Naive thymus-derived CD8-positive, alpha-beta T cell (primary cell): Measurements from ENCODE around the gene RNF213. TPM values are rescaled to one million over a fixed set of nuclear protein-coding genes. Genes with fewer than 3 reads are reported as not detected.
"Not testable (repeated sequence)": the region's sequence is repeated elsewhere in the genome, so short reads cannot be mapped to it uniquely, and the experiment has no call there.

Experiments
- ATAC-seq, 2 donors: fragments of 150-1000 bp; cut with Tn5 transposase in 1 of 2; sonication (Bioruptor Pico), chemical (Tn5 transposase) in 1 of 2; 1 replicate in 1 of 2; 2 replicates in 1 of 2; pipeline ENCODE4 v1.10.0; 2021; ENCODE audit warnings: mild to moderate bottlenecking in 2 of 2, moderate library complexity in 2 of 2
- POLR2A ChIA-PET: fragments of 350-600 bp; sonication (Branson Sonifier 250); formaldehyde crosslinking; loops from one replicate; lab custom pipeline; 2021; ENCODE audit warnings: antibody characterized with exemption; lab: Charles Lee
- DNase-seq, 10 donors: peaks; one replicate each; pipeline versions ENCODE4 v3.0.0 to v3.0.0-alpha.2; 2020 to 2022
- H3K27ac Mint-ChIP-seq, 10 donors: one replicate each; pipeline ENCODE4 v1.8.0; 2020 to 2022; ENCODE audit warnings: mild to moderate bottlenecking in 10 of 10, mixed read lengths in 10 of 10, moderate library complexity in 4 of 10, inconsistent platforms in 1 of 10
- H3K27me3 Mint-ChIP-seq, 5 donors: one replicate each; pipeline ENCODE4 v1.8.0; 2021 to 2022; ENCODE audit warnings: mixed read lengths in 5 of 5
- H3K36me3 Mint-ChIP-seq, 3 donors: one replicate each; pipeline ENCODE4 v1.8.0; 2020 to 2022; ENCODE audit warnings: mixed read lengths in 3 of 3, mild to moderate bottlenecking in 2 of 3, inconsistent platforms in 1 of 3
- H3K4me1 Mint-ChIP-seq, 4 donors: one replicate each; pipeline ENCODE4 v1.8.0; 2021 to 2022; ENCODE audit warnings: mixed read lengths in 4 of 4
- H3K4me3 Mint-ChIP-seq, 10 donors: one replicate each; pipeline ENCODE4 v1.8.0; 2020 to 2022; ENCODE audit warnings: mild to moderate bottlenecking in 10 of 10, mixed read lengths in 10 of 10, moderate library complexity in 6 of 10, inconsistent platforms in 1 of 10
- H3K9me3 Mint-ChIP-seq, 9 donors: one replicate each; pipeline ENCODE4 v1.8.0; 2020 to 2022; ENCODE audit warnings: mixed read lengths in 9 of 9, mild to moderate bottlenecking in 3 of 9, inconsistent platforms in 1 of 9, moderate library complexity in 1 of 9
- polyA plus RNA-seq, 3 donors: library from polyadenylated mRNA; unstranded; fragments of 300-500 nt; fragmentation: Illumina TruSeq; gene quantifications; one replicate each; pipeline ENCODE4 v1.2.3, GENCODE V29; 2021
- total RNA-seq, 8 experiments: library from RNA in 2 of 8; stranded (reverse) in 2 of 8; gene quantifications; one replicate each; pipeline ENCODE4 v1.2.3 and lab custom pipeline; 2021 to 2026

Gene RNF213
- total and polyA plus RNA-seq, 5 experiments from 2014 or later, result 27.1 to 328 (median 52.2) TPM

DNA sequence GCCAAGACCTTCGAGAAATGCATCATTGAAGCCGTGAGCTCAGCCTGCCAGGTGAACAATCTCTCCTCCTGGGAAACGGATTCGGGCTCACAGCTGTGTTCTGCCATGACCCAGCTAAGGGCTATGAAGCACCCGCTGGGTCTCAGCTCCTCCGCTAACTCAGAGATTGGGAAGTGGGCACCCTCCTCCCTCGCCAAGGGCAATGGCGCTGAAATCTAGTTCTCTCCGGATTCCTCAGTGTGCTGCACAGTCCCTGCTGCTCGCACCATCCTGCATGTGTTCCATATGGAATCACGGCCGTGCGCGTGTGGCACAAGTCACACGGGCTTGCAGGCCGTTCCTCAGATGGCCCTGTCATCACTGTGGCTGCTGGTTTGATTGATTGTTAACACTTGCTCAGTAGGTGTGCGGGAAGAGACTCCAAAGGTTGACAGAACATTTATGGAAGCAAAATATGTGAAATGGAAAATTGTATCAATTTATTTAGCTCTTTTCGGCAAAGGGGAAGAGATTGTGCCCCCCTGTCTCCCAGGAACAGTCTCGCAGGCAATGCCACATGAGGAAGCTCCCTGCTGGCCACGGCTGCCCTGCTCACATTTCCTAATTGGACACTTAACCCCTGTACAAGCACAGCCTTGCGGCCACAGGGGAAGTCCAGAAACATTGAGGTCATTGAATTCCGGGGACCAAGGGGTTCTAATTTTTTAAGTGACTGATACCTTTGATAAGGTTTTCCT, 58.8 kb downstream of the RNF213 start:
- POLR2A ChIA-PET, result no interaction called here
- no peak for DNase-seq
- Mint-ChIP-seq H3K4me3 (no peak overlapping the region), H3K4me1 (peaks cover 0 to 9% (median 6%) of the 10 kb centered on the region in 4 donors), H3K36me3 (peaks cover 29 to 86% (median 71%) of the 10 kb centered on the region in 3 donors), H3K9me3 (peaks cover 0 to 16% (median 9%) of the 10 kb centered on the region in 9 donors), H3K27ac (peak overlapping the region in 2 of 10 donors; percentile 7 to 14), H3K27me3 (no peaks in the 10 kb centered on the region)
- ATAC-seq, result no peak

GRCh38 chr17:80319999-80320344, 59.3 kb downstream of the RNF213 start:
- peak overlapping the region in 1 of 10 donors; percentile 14 for H3K27ac Mint-ChIP-seq

DNA sequence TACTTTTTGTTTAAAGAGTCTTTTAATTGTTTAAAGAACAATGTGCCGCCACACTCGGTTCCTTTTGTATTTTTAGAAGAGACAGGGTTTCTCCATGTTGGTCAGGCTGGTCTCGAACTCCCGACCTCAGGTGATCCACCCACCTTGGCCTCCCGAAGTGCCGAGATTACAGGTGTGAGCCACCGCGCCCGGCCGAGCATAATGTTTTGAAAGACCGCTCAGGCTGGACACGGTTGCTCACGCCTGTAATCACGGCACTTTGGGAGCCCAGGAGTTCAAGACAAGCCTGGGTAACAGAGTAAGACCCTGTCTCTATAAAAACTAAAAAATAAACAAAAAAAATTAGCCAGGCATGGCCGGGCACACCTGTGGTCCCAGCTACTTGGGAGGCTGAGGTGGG, 59.8 kb downstream of the RNF213 start:
- H3K36me3 Mint-ChIP-seq, result peaks cover 34 to 97% (median 71%) of the 10 kb centered on the region in 3 donors
- POLR2A ChIA-PET, result interaction anchor here (1.2 kb wide), 1 partner anchor 56 kb away, joined by 3 read pairs; no protein-coding TSS in a partner anchor
- ATAC-seq, result no peak
- H3K27me3 Mint-ChIP-seq, result no peaks in the 10 kb centered on the region
- peaks cover 0 to 16% (median 9%) of the 10 kb centered on the region in 9 donors for H3K9me3 Mint-ChIP-seq
- no peak overlapping the region for H3K27ac Mint-ChIP-seq
- peaks cover 3 to 17% (median 6%) of the 10 kb centered on the region in 4 donors for H3K4me1 Mint-ChIP-seq
- no peak overlapping the region for H3K4me3 Mint-ChIP-seq
- no peak for DNase-seq

More at GRCh38 chr17:80319999-80320344, 59.3 kb downstream of the RNF213 start:
- ATAC-seq, result no peak
- peaks cover under 1 to 12% (median 6%) of the 10 kb centered on the region in 4 donors for H3K4me1 Mint-ChIP-seq
- DNase-seq, result no peak
- peaks cover 0 to 16% (median 9%) of the 10 kb centered on the region in 9 donors for H3K9me3 Mint-ChIP-seq
- H3K4me3 Mint-ChIP-seq, result no peak overlapping the region
- POLR2A ChIA-PET, result interaction anchor here (1.2 kb wide), 1 partner anchor 55 kb away, joined by 3 read pairs; no protein-coding TSS in a partner anchor
- peaks cover 31 to 92% (median 71%) of the 10 kb centered on the region in 3 donors for H3K36me3 Mint-ChIP-seq
- H3K27me3 Mint-ChIP-seq, result no peaks in the 10 kb centered on the region

DNA sequence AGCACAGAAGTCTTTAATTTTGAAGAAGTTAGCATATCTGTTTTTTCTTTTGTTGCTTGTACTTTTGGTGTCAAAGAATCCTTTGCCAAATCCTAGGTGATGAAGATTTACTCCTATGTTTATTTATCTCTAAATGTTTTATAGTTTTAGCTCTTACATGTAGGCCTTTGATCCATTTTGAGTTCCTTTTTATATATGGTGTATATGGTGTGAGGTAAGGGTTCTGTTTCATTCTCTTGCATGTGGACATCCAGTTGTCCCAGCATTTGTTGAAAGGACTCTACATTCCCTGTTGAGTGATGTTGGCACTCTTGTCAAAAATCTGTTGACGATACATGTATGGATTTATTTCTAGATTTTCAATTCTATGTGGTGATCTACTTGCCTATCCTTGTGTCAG, 62.2 kb downstream of the RNF213 start:
- POLR2A ChIA-PET, result no interaction called here
- no peaks in the 10 kb centered on the region for H3K27me3 Mint-ChIP-seq
- peaks cover 26 to 97% (median 68%) of the 10 kb centered on the region in 3 donors for H3K36me3 Mint-ChIP-seq
- H3K4me1 Mint-ChIP-seq, result peaks cover 0 to 10% (median 1%) of the 10 kb centered on the region in 4 donors
- ATAC-seq (no peak), DNase-seq (no peak)
- peaks cover 0 to 16% (median 9%) of the 10 kb centered on the region in 9 donors for H3K9me3 Mint-ChIP-seq
- H3K4me3 Mint-ChIP-seq, result no peak overlapping the region
- H3K27ac Mint-ChIP-seq, result peak overlapping the region in 4 of 10 donors; percentile 7 to 69 (median 62)

GRCh38 chr17:80323982-80324381, 63.3 kb downstream of the RNF213 start:
- POLR2A ChIA-PET, result no interaction called here
- H3K4me1 Mint-ChIP-seq, result peaks cover 0 to 10% (median 3%) of the 10 kb centered on the region in 4 donors
- H3K27ac Mint-ChIP-seq, result peak overlapping the region in 3 of 10 donors; percentile 21 to 63 (median 34)
- H3K9me3 Mint-ChIP-seq, result peaks cover 0 to 16% (median 9%) of the 10 kb centered on the region in 9 donors
- no peak for ATAC-seq
- no peak for DNase-seq
- no peaks in the 10 kb centered on the region for H3K27me3 Mint-ChIP-seq
- no peak overlapping the region for H3K4me3 Mint-ChIP-seq
- peaks cover 26 to 98% (median 69%) of the 10 kb centered on the region in 3 donors for H3K36me3 Mint-ChIP-seq

GRCh38 chr17:80327518-80327917, 66.9 kb downstream of the RNF213 start:
- POLR2A ChIA-PET, result interaction anchor here (0.6 to 1.1 kb wide), 3 partner anchors 21 to 770 kb away, joined by 3 to 4 read pairs (median 3); no protein-coding TSS in a partner anchor
- H3K27me3 Mint-ChIP-seq, result no peaks in the 10 kb centered on the region
- no peak for ATAC-seq
- peaks cover 3 to 15% (median 5%) of the 10 kb centered on the region in 4 donors for H3K4me1 Mint-ChIP-seq
- DNase-seq, result no peak
- peaks cover 0 to 10% (median 7%) of the 10 kb centered on the region in 9 donors for H3K9me3 Mint-ChIP-seq
- peak overlapping the region in 4 of 10 donors; percentile 25 to 58 (median 33) for H3K27ac Mint-ChIP-seq
- H3K36me3 Mint-ChIP-seq, result peaks cover 14 to 98% (median 51%) of the 10 kb centered on the region in 3 donors
- H3K4me3 Mint-ChIP-seq, result no peak overlapping the region

DNA sequence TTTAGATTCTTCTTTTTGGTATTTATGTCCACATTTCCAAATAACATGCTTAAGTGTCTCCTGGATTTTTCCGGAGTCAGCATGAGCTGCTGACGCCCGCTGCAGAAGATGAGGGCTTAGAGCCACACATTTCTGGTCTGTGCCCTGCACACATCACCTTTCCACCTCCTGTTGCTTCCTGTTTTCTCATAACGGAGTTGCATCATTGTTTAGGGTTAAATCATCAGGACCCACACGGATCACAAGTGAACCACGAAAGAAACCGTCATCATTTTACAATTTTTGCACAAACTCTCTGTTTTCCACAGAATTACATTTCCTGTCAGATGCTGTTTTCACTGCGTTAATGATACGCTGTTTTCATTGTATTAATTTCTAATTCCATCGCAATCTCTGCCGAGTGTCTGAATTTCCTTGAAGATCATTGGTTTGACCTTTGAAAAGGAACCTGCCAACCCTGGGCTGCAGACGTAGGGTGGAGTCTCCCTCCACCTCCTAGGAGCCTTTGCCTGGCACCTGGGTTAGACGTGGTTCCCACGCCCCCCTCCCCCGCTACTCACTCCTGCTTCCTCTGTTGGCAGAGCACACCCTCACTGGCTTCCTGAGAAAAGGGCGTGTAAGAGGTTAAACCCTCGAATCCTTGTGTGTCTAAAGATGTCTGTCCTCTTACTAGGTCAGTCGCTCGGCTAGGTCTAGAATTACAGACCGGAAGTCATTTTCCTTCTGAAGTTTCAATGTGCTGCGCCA, 68.2 kb downstream of the RNF213 start:
- POLR2A ChIA-PET, result no interaction called here

GRCh38 chr17:80329421-80329820, 68.8 kb downstream of the RNF213 start:
- H3K4me3 Mint-ChIP-seq, ATAC-seq, H3K27me3 Mint-ChIP-seq, DNase-seq, POLR2A ChIA-PET, H3K9me3 Mint-ChIP-seq: not testable (repeated sequence)
- Mint-ChIP-seq H3K36me3 (peaks cover 5 to 98% (median 43%) of the 10 kb centered on the region in 3 donors), H3K27ac (peak overlapping the region in 3 of 10 donors; percentile 42 to 61 (median 59)), H3K4me1 (peaks cover 3 to 15% (median 5%) of the 10 kb centered on the region in 4 donors)

More for the DNA sequence above, 68.2 kb downstream of the RNF213 start:
- Mint-ChIP-seq H3K4me1 (peaks cover 3 to 15% (median 5%) of the 10 kb centered on the region in 4 donors), H3K27ac (peak overlapping the region in 6 of 10 donors; percentile 29 to 91 (median 52)), H3K27me3 (no peaks in the 10 kb centered on the region), H3K9me3 (no peaks in the 10 kb centered on the region), H3K4me3 (no peak overlapping the region), H3K36me3 (peaks cover 5 to 98% (median 43%) of the 10 kb centered on the region in 3 donors)
- ATAC-seq, result no peak
- no peak for DNase-seq

DNA sequence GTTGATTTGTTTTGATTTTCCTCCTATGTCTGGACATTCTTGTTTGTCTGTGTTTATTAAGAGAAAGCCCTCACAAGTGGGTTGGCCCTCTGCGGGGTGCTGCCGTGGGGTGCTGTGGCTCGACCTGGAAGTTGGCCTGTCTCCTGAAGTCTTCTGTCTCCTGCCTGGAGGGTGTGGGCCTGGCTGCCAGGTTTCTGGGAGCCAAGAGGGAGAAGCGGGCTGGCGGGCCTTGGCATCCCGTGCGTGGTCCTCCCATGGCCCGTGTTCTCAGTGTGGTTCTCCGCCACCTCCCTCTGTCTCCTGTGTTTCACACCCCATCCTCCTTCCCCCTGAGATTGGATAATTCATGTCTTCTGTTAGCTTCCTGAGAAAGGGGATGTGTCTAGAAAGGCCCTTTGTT, 69.6 kb downstream of the RNF213 start:
- POLR2A ChIA-PET, result no interaction called here
- H3K27ac Mint-ChIP-seq, result peak overlapping the region in 3 of 10 donors; percentile 53 to 84 (median 67)
- DNase-seq, result no peak

GRCh38 chr17:80330938-80331337, 70.3 kb downstream of the RNF213 start:
- not testable (repeated sequence) for H3K27me3 Mint-ChIP-seq, H3K4me1 Mint-ChIP-seq, ATAC-seq, H3K4me3 Mint-ChIP-seq, DNase-seq, H3K9me3 Mint-ChIP-seq
- Mint-ChIP-seq H3K27ac (peak overlapping the region in 2 of 10 donors; percentile 50 to 85), H3K36me3 (peaks cover 0 to 100% (median 48%) of the 10 kb centered on the region in 3 donors)
- POLR2A ChIA-PET, result interaction anchor here (0.7 kb wide), 1 partner anchor 67 kb away, joined by 5 read pairs; no protein-coding TSS in a partner anchor

More for the DNA sequence above, 69.6 kb downstream of the RNF213 start:
- peaks cover under 1 to 98% (median 46%) of the 10 kb centered on the region in 3 donors for H3K36me3 Mint-ChIP-seq
- H3K9me3 Mint-ChIP-seq, result no peaks in the 10 kb centered on the region
- H3K4me3 Mint-ChIP-seq, result no peak overlapping the region
- no peaks in the 10 kb centered on the region for H3K27me3 Mint-ChIP-seq
- peaks cover 0 to 10% (median 5%) of the 10 kb centered on the region in 4 donors for H3K4me1 Mint-ChIP-seq
- ATAC-seq, result no peak

DNA sequence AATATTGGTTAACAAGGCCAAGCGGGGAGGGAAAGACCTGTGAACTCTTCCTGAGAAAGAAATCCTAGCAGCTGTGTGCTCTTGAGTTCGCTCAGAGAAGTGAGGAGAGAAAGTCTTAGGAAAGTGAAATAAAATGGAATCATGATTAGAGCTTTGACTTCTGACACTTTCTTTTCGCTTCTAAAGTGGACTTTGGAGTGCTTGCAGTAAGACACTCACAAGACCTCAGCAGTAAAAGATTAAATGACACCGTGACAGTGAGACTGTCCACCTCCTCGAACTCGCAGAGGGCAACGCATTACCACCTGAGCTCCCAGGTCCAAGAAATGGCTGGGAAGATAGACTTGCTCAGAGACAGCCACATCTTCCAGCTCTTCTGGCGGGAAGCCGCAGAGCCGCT, 71.2 kb downstream of the RNF213 start:
- H3K27ac Mint-ChIP-seq, result peak overlapping the region in 6 of 10 donors; percentile 10 to 85 (median 56)
- POLR2A ChIA-PET, result interaction anchor here (0.7 kb wide), 1 partner anchor 68 kb away, joined by 5 read pairs; no protein-coding TSS in a partner anchor

More for the DNA sequence above, 71.2 kb downstream of the RNF213 start:
- Mint-ChIP-seq H3K27me3 (no peaks in the 10 kb centered on the region), H3K36me3 (peaks cover 0 to 99% (median 46%) of the 10 kb centered on the region in 3 donors), H3K4me3 (peak overlapping the region in 1 of 10 donors; percentile 20), H3K4me1 (peaks cover 0 to 7% (median 4%) of the 10 kb centered on the region in 4 donors), H3K9me3 (no peaks in the 10 kb centered on the region)
- no peak for DNase-seq
- no peak for ATAC-seq
